Neutrophil (primary cell): Measurements from ENCODE around the gene WDR37.

Experiments used
- H3K27ac ChIP-seq: fragments of 200-600 bp; sonication (generic); 2 replicates; pipeline ENCODE4 v1.5.1; 2016; ENCODE audit warnings: mild to moderate bottlenecking, moderate library complexity
- H3K27me3 ChIP-seq: fragments of 200-600 bp; sonication (generic); 2 replicates; pipeline ENCODE4 v1.6.0; 2016; ENCODE audit warnings: mild to moderate bottlenecking
- H3K36me3 ChIP-seq: fragments of 200-600 bp; sonication (generic); 2 replicates; pipeline ENCODE4 v1.5.1; 2017
- H3K4me1 ChIP-seq, 2 experiments: fragments of 200-600 bp in 1 of 2; sonication (generic) in 1 of 2; 1 replicate in 1 of 2; 2 replicates in 1 of 2; pipeline versions ENCODE4 v1.5.1 to v1.6.1; 2013 to 2016; ENCODE audit warnings: low read depth in 1 of 2, low read length in 1 of 2, mild to moderate bottlenecking in 1 of 2, moderate library complexity in 1 of 2; ENCODE audit not compliant: control insufficient read depth in 1 of 2, insufficient read depth in 1 of 2
- H3K4me3 ChIP-seq, 2 experiments: fragments of 200-600 bp in 1 of 2; sonication (generic) in 1 of 2; 1 replicate in 1 of 2; 2 replicates in 1 of 2; pipeline ENCODE4 v1.5.1; 2013 to 2016; ENCODE audit warnings: low read depth in 1 of 2, low read length in 1 of 2, mild to moderate bottlenecking in 1 of 2, moderate library complexity in 1 of 2
- H3K9me3 ChIP-seq: fragments of 200-600 bp; sonication (generic); 2 replicates; pipeline ENCODE4 v1.5.1; 2016
- CTCF ChIP-seq: fragments of 200-600 bp; sonication (generic); IDR thresholded peaks from 2 replicates; pipeline ENCODE4 v1.5.1; 2016; ENCODE audit warnings: antibody characterized with exemption

The WDR37 gene

GRCh38 chr10:1134156-1134555 lies 78.0 kb downstream of the WDR37 start:
- Histone ChIP-seq H3K36me3 (peaks cover 42% of the 10 kb centered on the region), H3K9me3 (no peaks in the 10 kb centered on the region), H3K27me3 (no peaks in the 10 kb centered on the region), H3K27ac (no peak overlapping the region), H3K4me3 (no peak overlapping the region), H3K4me1 (no peaks in the 10 kb centered on the region)
- no peak for TF ChIP-seq CTCF

GRCh38 chr10:1136268-1136667 lies 80.1 kb downstream of the WDR37 start:
- Histone ChIP-seq H3K27ac (no peak overlapping the region), H3K9me3 (no peaks in the 10 kb centered on the region), H3K36me3 (peaks cover 21% of the 10 kb centered on the region), H3K4me3 (no peak overlapping the region), H3K4me1 (no peaks in the 10 kb centered on the region), H3K27me3 (peaks cover 7% of the 10 kb centered on the region)
- no peak for TF ChIP-seq CTCF

GRCh38 chr10:1137499-1138163 lies 81.4 kb downstream of the WDR37 start:
- Histone ChIP-seq H3K4me1 (no peaks in the 10 kb centered on the region), H3K27me3 (peaks cover 9% of the 10 kb centered on the region), H3K36me3 (peaks cover 7% of the 10 kb centered on the region), H3K27ac (no peak overlapping the region), H3K4me3 (no peak overlapping the region), H3K9me3 (no peaks in the 10 kb centered on the region)
- no peak for TF ChIP-seq CTCF

- H3K4me1 ChIP-seq = no peaks in the 10 kb centered on the region
- peaks cover 4% of the 10 kb centered on the region for H3K36me3 ChIP-seq
- H3K9me3 ChIP-seq = no peaks in the 10 kb centered on the region
- peaks cover 9% of the 10 kb centered on the region for H3K27me3 ChIP-seq
- no peak overlapping the region for H3K27ac ChIP-seq
- no peak overlapping the region for H3K4me3 ChIP-seq
- no peak for TF ChIP-seq CTCF
These were observed 82.3 kb downstream of the WDR37 start for GRCh38 chr10:1138529-1138928.

- Histone ChIP-seq H3K4me3 (no peak overlapping the region), H3K4me1 (no peaks in the 10 kb centered on the region), H3K27me3 (peaks cover 9% of the 10 kb centered on the region), H3K27ac (no peak overlapping the region), H3K9me3 (no peaks in the 10 kb centered on the region), H3K36me3 (no peaks in the 10 kb centered on the region)
- no peak for TF ChIP-seq CTCF
These were observed 85.1 kb downstream of the WDR37 start for GRCh38 chr10:1141261-1141660.
